Amniotic stem cell (primary cell): Measurements from ENCODE around the gene SSUH2.
"Not testable (repeated sequence)": the region's sequence is repeated elsewhere in the genome, so short reads cannot be mapped to it uniquely, and the experiment has no call there.

Experiments
- DNase-seq: peaks from one replicate; lab custom pipeline; 2025; lab: John Stamatoyannopoulos, UW

SSUH2 gene

GRCh38 chr3:8659242-8659641 is 14.6 kb upstream of the SSUH2 start:
- no peak for DNase-seq

GRCh38 chr3:8658306-8659212 is 14.0 kb upstream of the SSUH2 start:
- DNase-seq: no peak

- no peak for DNase-seq
Observed at GRCh38 chr3:8657804-8658305, 13.3 kb upstream of the SSUH2 start.

GRCh38 chr3:8656240-8656639 is 11.6 kb upstream of the SSUH2 start:
- no peak for DNase-seq

- DNase-seq: no peak
Observed at GRCh38 chr3:8655387-8655835, 10.8 kb upstream of the SSUH2 start.

- not testable (repeated sequence) for DNase-seq
Observed at GRCh38 chr3:8654572-8655329, 10.2 kb upstream of the SSUH2 start.

- DNase-seq: no peak
Observed at GRCh38 chr3:8653800-8654408, 9.3 kb upstream of the SSUH2 start.

- DNase-seq: no peak
Observed at GRCh38 chr3:8652324-8652987, 7.9 kb upstream of the SSUH2 start.

- no peak for DNase-seq
Observed at GRCh38 chr3:8651418-8652323, 7.1 kb upstream of the SSUH2 start.

- DNase-seq: no peak
Observed at GRCh38 chr3:8650583-8651416, 6.2 kb upstream of the SSUH2 start.

GRCh38 chr3:8649757-8650156 is 5.2 kb upstream of the SSUH2 start:
- no peak for DNase-seq

GRCh38 chr3:8648909-8649741 is 4.5 kb upstream of the SSUH2 start:
- DNase-seq: no peak

GRCh38 chr3:8647137-8647985 is 2.8 kb upstream of the SSUH2 start:
- no peak for DNase-seq

- no peak for DNase-seq
Observed at GRCh38 chr3:8646313-8646938, 1.8 kb upstream of the SSUH2 start.

- no peak for DNase-seq
Observed at GRCh38 chr3:8645712-8646111, 1.1 kb upstream of the SSUH2 start.

- DNase-seq: no peak
Observed at GRCh38 chr3:8643693-8644365, 769 bp downstream of the SSUH2 start.

GRCh38 chr3:8642001-8642400 is 2.6 kb downstream of the SSUH2 start:
- no peak for DNase-seq
